NCI-H69 (cell line): ENCODE data around the gene MAP2K5.

ENCODE experiments used
- DNase-seq: peaks from one replicate; lab custom pipeline; 2025; lab: John Stamatoyannopoulos, UW

The MAP2K5 gene

DNA sequence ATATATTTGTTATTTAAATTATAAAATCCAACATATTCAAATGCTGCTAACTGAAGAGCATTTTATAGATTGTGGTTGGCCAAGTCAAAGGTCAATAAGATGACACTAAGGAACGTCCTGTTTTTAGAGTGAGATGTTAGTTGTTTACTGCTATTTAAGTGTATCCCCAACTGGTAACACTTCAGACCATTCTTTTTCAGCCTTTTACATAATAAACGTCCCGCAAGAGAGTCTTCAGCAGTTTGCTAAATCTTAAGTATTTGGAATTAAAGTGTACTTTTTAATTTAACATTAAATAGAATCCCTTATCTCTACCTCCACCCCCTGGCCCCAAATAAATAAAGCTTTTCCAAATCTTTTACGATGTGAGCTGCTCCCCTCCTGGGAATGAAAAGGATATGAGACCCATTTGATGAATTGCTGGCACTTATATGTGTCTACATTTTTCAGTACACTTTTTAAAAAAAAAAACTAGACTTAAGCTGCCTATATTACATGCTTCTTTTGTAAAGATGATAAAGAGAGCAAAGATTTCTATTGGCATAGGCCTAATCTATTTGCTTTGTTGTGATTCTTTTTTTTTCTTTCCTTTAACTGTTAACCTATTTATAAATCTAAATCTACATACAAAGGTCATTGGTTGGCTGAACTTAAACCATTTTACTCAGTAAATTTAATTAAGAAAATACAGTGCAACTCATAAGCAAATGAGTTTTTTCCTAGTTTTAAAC lies 181.0 kb downstream of the MAP2K5 start:
- no peak for DNase-seq

DNA sequence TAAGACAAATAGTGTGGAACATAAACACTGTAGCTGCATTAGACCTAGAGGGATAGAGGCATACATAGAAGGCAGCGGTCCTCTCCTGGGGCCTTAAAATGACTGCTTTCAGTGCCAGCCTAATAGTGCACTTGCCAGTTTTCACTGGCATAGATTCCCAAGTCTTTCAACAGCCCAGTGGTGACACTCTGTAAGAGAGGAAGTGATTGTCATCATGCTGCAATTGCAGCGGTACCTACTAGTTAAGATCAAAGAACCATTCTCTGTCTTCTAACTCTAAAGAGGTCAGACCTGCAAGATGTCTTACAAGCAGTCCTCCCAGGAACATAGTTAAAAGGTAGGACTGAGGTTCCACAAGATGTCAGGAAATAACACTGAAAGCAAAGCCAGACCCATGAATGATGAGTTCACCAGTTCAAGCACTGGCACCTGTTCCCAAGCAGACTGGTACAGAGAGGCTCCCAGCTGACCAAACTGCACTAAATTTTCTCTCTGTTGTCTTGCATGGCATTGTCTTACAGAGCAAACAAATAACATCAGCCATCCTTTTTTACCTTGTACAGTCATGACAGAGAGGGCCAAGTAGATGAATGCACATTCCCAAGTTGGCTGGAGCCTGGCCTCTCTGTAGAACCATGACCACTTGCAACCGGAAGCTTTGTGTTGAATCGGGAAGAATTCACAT lies 182.3 kb downstream of the MAP2K5 start:
- DNase-seq = no peak

DNA sequence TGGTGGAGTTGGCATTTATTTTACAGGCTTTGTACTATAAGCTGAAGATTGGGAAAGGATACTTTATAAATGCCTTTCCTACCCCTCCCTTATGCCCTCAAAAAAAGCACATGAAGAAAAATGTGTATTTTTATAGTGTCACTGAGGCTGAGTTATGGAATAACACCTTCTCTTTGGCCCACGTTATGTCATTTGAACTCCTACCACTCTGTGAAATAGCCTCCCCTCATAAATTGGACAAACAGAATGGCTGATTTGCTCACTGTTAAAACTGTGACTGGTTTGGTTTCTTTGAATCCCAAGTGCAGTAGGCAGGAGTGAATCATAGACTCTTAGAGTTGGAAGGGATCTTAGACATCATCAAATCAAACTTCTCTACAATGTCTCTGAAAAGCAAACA lies 187.6 kb downstream of the MAP2K5 start:
- no peak for DNase-seq

DNA sequence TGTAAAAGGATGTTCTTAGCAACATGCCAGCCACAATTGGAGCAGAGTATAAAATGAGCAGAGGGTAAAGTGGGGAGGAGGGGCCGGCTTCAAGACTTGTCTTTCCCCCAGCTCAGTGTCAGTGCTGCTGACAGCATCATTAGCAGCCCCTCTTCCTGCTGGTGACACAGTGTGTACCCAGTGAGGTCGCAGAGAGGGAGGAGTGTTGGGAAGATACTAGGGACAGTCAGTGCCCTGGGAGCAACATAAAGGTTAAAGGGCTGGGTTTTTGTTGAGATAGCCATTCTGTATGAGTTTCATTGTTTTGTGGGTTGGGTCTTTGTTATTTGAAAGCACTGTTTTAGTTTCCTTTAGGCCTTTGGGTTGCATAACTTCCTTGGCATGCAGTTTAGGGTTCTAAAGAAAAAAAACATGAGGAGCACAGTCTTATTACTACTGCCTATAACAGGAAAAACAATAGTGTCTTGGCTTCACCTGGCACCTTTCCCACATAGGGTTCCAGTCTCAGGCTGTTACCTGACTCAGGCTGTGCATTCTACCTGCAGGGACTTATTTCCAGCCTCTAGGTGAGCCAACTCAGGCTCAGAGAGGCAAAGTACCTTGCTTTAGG lies 188.7 kb downstream of the MAP2K5 start:
- peak; percentile 32 for DNase-seq

DNA sequence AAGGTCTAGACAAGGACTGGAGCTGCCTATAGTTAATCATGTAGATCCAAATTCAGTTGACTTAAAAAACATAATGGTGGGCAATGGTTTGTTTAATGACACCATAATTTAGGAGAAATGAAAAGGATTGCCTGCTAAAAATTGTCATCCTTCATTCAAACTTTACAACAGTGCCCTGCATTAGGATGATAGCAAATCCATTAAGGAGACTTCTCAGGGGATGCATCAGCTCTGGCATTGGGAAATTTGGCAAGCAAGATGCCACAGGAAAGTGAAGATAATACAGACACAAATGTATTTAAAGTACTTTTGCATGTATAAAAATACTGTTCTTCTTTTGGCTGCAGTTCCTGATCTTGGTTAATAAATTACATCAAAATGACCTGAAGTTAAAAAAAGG lies 189.7 kb downstream of the MAP2K5 start:
- DNase-seq = no peak

DNA sequence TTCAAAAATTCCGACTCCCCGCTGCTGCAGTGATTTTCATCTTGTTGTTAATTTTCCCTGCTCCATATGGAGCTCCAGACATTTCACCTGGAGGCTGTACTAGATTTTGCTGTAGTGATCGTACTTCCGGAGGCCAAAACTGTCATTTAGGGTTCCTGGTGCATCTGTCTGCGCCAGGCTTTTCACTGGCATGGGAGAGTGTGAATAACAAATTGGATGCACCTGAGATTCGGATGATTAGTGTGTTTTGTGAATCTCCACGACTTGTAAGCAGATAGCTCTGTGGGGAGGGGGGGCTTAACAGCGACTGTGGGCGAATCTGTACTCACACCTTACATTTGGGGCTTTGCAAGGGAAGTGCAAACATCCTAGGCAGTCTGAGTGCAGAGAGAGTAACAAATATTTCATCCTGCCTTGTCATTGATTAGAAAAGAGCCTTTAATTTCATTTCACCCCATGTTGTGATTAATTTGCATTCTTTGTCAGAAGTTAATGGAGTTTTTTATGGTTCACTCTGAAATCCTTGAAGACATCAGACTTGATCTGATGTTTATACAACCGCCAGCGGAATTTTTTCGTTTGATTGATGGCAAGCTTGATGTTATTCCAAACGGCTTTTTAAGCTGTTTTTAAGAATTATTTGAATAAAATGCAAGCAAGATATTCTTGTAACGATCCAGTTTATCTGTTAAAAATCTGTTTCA lies 190.3 kb downstream of the MAP2K5 start:
- peak; percentile 83 for DNase-seq

DNA sequence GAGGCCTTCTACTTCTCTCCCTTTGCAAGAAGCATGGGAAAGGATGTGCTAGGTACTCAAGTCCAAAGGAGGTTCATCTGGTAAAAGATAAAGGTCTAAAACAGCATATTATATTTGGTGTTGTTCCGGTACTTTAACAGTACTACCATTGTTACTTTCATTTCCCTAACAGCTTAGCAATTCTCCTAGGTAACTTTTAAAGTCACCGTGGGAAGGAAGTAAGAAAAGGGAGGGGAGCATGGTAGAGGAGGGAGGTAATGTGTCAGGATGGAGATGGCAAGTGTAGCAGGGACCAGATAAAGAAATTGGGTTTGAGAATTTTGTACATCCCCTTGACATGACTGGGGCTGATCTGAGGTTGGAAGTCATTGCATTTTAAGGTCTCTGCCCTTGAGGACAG lies 193.4 kb downstream of the MAP2K5 start:
- no peak for DNase-seq

DNA sequence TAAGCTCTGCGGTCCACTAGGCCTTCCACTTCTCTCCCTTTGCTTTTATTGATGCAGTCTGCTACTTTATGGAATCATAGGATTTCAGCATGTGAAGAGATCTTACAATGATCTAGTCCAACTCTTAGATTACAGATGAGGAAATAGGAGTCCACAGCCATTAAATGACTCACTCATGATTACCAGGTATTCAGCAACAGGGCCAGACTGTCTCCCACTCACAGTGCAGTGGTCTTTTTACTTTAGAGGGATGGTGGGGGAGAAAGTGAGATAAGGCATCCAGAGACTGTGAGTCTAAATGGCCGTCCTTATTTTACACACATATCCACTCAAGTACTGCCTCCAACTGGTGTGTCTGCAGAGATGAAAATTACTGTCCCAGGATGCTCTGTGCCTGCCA lies 194.3 kb downstream of the MAP2K5 start:
- DNase-seq = peak; percentile 9

DNA sequence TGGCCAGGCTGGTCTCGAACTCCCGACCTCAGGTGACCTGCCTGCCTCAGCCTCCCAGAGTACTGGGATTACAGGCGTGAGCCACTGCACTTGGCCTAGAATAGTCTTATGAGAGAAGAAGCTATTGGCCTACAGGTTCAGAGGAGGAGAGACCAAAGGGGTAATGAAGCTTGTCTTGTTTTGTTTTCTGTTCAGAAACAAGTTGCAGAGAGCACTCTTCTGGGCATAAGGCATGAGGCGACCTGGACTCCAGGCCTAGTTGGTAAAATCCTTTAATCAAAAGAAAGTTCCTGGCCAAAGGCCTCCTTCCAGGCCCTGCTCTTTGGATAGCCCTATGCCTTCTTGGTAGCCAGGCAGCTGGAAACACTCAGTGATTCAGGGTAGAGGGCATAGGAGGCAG lies 195.6 kb downstream of the MAP2K5 start:
- no peak for DNase-seq

DNA sequence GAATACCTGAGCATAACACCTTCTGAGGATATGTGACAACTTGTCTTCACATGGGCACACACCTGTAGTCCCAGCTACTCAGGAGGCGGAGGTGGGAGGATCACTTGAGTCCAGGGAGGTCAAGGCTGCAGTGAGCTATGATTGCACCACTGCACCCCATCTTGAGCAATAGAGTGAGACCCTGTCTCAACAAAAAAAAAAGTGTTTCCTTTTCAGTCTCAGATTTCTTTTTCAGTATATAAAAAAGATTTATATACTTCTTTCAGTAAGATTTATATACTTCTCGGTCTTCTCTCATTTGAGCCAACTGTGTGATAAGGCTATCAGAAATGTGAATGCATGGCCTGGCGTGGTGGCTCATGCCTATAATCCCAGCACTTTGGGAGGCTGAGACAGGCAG lies 197.9 kb downstream of the MAP2K5 start:
- no peak for DNase-seq

DNA sequence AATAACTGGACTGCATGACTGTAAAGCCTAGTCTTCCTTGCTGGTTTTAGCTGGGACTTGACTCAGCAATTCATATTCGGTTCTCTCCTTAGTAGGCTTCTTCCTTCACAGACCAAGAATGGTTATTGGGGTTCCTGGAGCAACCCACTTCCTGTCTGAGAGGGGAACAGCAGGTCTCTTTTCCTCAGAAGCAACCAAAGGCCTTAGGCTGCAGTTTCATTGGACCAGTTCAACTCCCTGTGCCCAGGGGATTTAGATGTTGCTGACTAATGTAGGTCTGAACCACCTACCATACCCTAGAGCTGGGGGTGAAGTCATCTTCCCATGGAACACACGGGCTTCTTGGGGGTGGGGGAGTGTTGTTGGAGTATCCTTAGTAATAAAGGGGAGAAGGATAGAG lies 198.8 kb downstream of the MAP2K5 start:
- DNase-seq = no peak

DNA sequence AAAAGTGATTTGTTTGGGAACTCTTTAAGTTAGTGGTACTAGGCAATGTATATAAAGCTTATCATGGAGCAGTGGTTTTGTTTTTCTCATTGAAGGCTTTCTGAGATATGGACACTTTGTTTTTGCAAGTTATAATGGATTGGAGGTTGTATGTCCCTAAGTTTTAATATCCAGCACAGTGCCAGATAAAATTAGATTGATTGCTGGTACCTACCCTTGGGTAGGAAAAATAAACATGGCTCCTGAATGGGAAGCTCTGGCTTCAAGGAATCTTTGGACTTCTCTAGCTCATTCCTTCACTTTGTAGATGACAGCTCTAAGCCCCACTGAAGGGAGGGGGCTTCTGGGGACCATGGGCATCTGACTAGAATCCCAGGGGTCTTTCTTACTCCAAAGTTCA lies 201.1 kb downstream of the MAP2K5 start:
- no peak for DNase-seq

DNA sequence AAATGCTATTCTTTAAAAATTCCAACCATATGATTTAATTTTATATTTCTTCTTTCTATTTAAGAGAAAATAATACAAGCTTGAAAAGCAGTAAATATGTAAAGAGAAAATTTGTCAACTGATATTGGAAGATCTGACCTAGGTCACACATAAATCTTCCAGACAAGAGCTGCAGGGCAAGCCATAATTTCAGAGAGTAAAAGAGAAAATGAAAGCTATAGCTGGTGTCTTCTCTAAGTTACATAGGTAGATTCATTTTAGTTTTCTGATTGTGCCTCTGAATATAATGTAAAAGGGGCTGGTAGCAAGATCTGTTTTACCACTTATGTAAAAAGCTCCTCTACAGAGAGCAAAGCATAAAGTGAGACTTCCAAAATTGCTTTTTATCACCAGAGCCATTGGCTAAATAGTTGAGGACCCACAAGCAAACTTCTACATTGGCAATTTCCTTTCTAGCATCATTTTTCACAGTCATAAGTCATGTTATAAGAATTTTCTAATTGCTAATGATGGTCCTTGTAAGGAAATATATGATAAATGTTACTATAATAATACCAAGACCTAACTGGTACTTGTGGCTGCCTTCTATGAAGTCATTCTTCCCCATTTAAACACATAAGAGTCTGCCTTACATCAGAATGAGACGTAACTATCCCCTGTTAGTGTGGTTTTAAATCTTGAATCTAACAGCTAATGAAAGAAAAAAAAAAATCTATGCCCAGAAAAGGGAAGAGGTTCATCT lies 202.0 kb downstream of the MAP2K5 start:
- DNase-seq = no peak

DNA sequence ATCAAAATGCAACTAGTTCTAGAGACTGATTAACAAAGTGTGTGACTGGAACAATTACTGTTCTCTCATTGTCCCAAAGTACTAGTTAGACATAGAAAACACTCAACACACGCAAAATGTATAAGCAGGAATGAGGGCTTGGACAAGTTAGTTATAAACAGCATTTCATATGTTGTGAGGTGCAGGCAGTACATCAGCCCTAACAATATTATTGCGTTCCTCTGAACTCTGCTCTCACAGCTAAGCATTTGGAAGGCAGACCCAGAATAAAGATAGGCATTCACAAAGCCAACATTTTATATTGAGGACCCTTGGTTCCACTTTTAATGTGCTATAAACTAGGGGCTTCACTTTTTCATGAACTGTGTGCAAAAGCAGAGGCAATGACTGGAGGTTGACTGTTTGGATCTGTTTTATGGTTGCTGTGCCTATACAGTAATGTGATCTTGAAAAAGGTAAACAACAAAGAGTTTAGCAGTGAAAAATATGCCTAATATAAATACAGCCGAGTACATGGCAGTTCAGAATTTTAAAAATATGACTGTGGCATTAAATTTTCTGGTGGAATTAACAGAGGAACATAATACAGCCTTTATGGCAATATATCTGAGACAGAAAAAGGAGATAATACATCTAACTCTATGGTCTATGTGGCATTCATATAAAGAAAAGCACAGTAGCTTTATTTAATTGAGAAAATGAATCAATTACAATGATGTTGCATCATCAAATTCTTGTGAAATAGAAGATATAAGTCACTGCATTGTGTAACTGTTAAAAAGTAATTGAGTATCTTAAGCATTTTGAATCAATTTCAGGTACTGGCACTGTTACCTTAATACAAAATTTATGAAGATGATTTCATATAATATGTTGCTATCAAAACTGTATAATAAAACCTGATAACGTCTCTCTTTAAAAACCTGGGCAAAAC lies 202.8 kb downstream of the MAP2K5 start:
- DNase-seq = no peak

DNA sequence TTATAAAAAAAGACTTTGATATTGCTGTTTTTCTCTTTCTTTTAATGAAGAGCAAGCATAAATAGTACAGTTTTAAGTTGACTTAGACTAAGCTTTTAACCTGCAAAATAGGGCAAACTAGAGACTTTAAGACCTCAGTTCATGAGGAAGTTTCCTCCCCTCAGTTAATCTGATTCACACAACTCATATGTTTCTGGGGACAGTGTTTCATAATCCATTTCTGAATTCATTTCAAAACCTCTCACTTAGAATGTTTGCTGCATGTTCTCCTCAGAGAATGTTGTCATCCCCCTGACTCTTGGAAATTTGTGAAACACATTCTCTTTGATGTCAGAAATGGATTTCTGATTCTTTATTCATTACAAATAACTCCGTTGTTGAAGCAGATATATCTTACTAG lies 203.5 kb downstream of the MAP2K5 start:
- DNase-seq = no peak

DNA sequence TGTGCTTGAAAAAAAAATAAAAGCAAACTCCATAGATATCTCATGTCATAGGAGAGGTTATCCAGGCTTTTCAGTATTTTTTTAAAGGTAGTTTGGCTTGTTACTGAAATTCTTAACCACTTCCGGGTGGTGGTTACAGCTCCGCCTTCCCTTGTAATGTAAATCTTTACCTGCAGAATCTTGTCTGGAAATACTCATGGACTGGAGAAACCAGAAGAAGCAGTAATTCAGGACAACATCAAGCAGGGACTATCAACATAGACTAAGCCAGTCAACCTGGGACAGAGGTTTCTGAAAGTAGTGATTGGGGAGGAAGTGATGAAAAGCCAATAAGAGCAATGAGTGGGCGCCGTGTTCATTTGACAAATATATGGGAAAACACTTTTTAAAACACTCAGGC lies 203.9 kb downstream of the MAP2K5 start:
- no peak for DNase-seq

DNA sequence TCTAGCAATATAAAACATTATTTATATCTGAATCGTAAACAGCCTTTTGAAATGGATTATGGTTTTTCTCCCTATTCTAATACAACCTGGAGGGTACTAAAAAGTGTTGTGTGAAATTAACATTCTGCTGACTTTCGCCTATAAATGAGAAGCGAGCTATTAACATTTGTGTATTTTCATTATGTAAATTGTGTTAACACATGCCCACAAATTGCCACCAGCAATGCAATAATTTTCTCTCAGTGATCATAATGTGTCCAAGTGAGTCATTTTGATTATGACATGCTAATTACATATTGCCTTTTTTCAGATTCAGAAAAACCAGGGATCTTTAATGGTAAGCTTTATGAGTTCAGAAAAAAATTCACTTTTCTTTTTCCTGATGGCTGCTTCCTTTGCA lies 205.4 kb downstream of the MAP2K5 start:
- peak; percentile 47 for DNase-seq

DNA sequence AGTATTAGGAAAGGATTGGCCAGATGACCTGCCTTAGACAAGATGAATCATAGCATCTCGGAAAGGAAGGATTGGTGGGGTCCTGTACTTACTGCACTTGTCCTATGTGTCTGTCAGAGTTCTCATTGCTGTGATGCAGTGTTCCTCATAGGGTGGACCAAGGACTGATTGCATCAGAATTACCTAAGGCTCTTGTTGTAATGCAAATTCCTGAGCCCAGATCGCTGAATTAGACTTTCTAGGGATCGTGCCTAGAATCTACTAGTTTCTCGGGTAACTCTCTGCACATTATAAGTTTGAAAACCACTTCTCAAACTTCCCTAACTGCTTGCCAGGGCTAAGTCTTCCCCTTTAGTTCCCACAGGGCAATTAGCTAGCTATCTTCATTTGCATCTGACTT lies 207.9 kb downstream of the MAP2K5 start:
- no peak for DNase-seq

DNA sequence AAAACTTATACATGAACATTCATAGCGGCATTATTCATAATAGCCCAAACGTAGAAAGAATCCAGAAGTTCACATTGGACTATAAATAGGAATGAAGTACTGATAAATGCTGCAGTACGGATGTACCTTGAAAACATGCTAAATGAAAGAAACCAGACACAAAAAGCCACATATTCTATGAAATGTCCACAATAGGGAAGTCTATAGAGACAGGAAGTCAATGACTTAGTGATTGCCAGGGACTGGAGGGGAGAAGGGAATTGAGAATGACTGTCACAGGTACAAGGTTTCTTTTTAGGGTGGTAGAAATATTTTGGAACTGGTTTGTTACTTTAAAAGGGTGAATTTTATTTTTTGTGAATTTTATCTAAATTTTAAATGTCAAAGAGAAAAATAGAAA lies 211.4 kb downstream of the MAP2K5 start:
- DNase-seq = no peak

DNA sequence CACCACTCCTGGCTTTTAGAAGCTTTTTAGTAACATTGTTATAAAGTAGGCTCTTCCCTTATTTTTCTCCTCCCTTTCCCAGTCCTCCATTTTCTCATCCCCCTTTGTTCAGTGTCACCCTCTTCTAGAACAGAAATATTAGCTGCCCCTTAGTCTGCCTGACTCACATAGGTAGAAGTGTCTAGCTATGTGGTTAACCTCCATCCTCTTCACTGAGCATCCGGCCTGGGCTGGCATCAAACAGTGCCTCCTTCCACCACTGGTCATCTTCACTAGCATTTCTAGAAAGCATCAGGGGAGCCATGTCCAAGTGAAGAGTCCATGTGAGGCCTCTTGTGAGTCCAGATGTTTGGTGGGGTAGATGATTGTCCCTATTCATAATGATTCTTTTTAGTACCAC lies 212.8 kb downstream of the MAP2K5 start:
- no peak for DNase-seq

DNA sequence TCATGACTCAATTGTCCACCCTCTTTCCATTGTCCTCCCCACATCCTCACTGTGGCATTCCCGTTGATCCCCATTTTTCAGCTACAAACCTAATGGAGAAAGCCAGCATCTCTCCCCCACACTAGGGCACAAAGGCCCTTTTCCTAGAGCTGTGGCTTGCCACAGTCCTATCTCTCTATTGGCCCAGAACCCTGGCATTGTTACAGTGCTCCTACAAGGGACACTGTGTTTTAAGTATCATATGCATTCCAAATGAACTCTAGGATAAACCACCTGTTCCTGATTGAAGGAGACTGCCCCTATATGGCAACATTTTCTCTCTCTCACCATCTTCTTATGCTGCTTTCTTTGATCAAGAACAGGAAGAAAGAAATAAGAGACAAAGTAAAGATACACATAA lies 213.4 kb downstream of the MAP2K5 start:
- no peak for DNase-seq
